ENCODE results near the gene ST6GALNAC3.

Gene ST6GALNAC3

DNA sequence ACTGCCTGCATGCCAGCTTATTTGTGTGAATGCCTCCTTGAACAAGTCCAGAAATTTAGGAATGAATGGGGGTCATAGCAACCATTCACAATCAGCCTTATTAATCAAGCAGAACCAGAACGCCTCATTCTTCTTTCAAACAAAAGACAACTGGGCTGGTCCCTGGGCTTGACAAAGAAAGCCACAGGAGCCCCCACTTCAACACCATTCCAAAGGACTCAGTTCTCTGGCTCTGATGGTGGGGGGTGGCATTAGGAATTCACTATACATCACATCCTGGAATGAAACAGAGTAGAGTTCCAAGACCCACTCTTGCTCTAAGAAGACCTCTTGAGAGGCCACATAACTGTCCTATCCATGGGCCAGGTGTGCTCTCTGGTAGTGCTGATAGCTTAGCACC lies 606.1 kb downstream of the ST6GALNAC3 start:
- peak in 1 of 58 donors; percentile 15 for DNase-seq

- no peak for DNase-seq
Measured at GRCh38 chr1:76682138-76682537, 607.6 kb downstream of the ST6GALNAC3 start.
